Ishikawa (cell line): ENCODE results near the gene NUAK1.
A peak's percentile ranks its signal among the peaks of the same experiment; 100 is the strongest.

Experiments
- CEBPB ChIP-seq: IDR thresholded peaks from 2 replicates; pipeline ENCODE4 v1.6.1; 2012
- CREB1 ChIP-seq: IDR thresholded peaks from 2 replicates; pipeline ENCODE4 v1.6.1; 2012; ENCODE audit warnings: low read depth
- EGR1 ChIP-seq: IDR thresholded peaks from 2 replicates; pipeline ENCODE4 v1.6.1; 2012
- EP300 ChIP-seq: IDR thresholded peaks from 2 replicates; pipeline ENCODE4 v1.6.1; 2012; ENCODE audit warnings: borderline replicate concordance
- FOXM1 ChIP-seq: IDR thresholded peaks from 2 replicates; pipeline ENCODE4 v1.6.1; 2012; ENCODE audit warnings: low read depth, borderline replicate concordance
- NFIC ChIP-seq: IDR thresholded peaks from 2 replicates; pipeline ENCODE4 v1.6.1; 2012
- RAD21 ChIP-seq: IDR thresholded peaks from 2 replicates; pipeline ENCODE4 v1.6.1; 2012; ENCODE audit warnings: low read depth
- TAF1 ChIP-seq: IDR thresholded peaks from 2 replicates; pipeline ENCODE4 v1.6.1; 2012; ENCODE audit warnings: low read depth, mild to moderate bottlenecking
- TCF12 ChIP-seq: IDR thresholded peaks from 2 replicates; pipeline ENCODE4 v1.6.1; 2012; ENCODE audit warnings: low read depth
- TEAD4 ChIP-seq: IDR thresholded peaks from 2 replicates; pipeline ENCODE4 v1.6.1; 2012
- YY1 ChIP-seq: IDR thresholded peaks from 2 replicates; pipeline ENCODE4 v1.6.1; 2012; ENCODE audit warnings: low read depth
- ZBTB7A ChIP-seq: IDR thresholded peaks from 2 replicates; pipeline ENCODE4 v1.6.1; 2012; ENCODE audit warnings: low read depth
- TF ChIP-seq, protein P1 (sequence below): IDR thresholded peaks from 2 replicates; pipeline ENCODE4 v1.6.1; 2012
- TF ChIP-seq, protein P2 (sequence below): IDR thresholded peaks from 2 replicates; pipeline ENCODE4 v1.6.1; 2012; ENCODE audit warnings: low read depth, mild to moderate bottlenecking
- TF ChIP-seq, protein P3 (sequence below): IDR thresholded peaks from 2 replicates; pipeline ENCODE4 v1.6.1; 2012

The NUAK1 gene

DNA sequence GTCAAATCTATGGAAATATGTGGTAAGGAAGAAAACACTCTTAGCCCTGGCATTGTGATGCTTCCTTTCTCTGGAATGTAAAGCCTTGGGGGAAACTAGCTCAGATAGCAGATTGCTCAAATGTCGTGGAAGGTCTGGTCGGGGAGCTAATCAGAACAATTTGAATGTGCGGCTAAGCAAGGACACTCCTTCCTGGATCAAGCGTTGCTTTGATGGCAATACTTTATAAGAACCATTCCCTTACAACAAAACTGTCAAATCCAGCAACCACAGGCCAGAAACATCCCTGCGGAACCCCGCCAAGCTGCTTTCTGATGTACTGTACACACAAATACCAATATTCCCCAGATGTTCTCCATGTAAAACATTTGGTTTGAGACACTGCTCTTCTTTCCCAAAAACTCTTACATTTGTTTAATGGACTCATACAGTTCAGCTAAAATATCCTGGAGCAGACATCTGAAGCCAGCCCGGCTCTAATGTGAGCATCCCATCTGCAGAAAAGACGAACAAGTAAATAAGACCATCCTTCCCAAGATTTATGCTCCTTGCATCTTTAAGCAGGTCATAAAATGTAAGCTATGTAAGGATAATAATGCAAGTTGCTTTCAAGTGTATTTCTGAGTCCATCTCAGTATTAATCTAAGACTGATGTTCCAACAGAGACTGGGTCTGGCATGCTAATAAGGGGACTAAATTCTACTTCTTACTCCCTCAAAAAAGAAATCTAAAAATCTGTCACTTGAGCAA, 20.2 kb downstream of the NUAK1 start:
- TF ChIP-seq TCF12 (no peak), EP300 (no peak), ZBTB7A (no peak), TEAD4 (no peak), TAF1 (no peak), YY1 (no peak), CEBPB (no peak), RAD21 (no peak), EGR1 (no peak), NFIC (no peak), FOXM1 (no peak)
- TF ChIP-seq, protein P1, sequence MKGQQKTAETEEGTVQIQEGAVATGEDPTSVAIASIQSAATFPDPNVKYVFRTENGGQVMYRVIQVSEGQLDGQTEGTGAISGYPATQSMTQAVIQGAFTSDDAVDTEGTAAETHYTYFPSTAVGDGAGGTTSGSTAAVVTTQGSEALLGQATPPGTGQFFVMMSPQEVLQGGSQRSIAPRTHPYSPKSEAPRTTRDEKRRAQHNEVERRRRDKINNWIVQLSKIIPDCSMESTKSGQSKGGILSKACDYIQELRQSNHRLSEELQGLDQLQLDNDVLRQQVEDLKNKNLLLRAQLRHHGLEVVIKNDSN: no peak
- TF ChIP-seq, protein P2, sequence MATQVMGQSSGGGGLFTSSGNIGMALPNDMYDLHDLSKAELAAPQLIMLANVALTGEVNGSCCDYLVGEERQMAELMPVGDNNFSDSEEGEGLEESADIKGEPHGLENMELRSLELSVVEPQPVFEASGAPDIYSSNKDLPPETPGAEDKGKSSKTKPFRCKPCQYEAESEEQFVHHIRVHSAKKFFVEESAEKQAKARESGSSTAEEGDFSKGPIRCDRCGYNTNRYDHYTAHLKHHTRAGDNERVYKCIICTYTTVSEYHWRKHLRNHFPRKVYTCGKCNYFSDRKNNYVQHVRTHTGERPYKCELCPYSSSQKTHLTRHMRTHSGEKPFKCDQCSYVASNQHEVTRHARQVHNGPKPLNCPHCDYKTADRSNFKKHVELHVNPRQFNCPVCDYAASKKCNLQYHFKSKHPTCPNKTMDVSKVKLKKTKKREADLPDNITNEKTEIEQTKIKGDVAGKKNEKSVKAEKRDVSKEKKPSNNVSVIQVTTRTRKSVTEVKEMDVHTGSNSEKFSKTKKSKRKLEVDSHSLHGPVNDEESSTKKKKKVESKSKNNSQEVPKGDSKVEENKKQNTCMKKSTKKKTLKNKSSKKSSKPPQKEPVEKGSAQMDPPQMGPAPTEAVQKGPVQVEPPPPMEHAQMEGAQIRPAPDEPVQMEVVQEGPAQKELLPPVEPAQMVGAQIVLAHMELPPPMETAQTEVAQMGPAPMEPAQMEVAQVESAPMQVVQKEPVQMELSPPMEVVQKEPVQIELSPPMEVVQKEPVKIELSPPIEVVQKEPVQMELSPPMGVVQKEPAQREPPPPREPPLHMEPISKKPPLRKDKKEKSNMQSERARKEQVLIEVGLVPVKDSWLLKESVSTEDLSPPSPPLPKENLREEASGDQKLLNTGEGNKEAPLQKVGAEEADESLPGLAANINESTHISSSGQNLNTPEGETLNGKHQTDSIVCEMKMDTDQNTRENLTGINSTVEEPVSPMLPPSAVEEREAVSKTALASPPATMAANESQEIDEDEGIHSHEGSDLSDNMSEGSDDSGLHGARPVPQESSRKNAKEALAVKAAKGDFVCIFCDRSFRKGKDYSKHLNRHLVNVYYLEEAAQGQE: no peak

DNA sequence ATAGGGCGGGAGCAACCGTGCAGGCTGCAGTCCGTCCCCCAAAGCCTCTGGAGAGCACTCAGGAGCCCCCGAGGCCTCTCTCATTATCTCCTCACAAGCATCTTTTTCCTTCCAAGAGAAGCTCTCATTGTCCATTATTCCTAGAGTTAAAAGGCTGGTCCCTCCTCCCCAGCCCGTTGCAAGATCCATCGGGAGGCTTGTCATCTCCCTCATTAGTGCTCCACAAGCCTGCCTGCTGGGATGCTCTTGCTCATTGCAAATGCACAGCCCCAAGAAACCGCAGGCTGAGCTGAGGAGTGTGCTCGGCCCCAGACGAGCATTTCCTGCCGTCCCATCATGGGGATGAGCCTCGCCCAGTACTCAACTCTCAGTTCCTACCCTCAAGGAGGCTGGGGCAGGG, 23.3 kb downstream of the NUAK1 start:
- TF ChIP-seq, protein P3, sequence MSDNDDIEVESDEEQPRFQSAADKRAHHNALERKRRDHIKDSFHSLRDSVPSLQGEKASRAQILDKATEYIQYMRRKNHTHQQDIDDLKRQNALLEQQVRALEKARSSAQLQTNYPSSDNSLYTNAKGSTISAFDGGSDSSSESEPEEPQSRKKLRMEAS: no peak
- TF ChIP-seq TAF1 (no peak), EP300 (no peak), CREB1 (no peak), TEAD4 (no peak), RAD21 (no peak), CEBPB (no peak), TCF12 (no peak), FOXM1 (no peak), YY1 (no peak), EGR1 (no peak), NFIC (no peak), ZBTB7A (no peak)
- TF ChIP-seq, protein P1: no peak
- TF ChIP-seq, protein P2: no peak

DNA sequence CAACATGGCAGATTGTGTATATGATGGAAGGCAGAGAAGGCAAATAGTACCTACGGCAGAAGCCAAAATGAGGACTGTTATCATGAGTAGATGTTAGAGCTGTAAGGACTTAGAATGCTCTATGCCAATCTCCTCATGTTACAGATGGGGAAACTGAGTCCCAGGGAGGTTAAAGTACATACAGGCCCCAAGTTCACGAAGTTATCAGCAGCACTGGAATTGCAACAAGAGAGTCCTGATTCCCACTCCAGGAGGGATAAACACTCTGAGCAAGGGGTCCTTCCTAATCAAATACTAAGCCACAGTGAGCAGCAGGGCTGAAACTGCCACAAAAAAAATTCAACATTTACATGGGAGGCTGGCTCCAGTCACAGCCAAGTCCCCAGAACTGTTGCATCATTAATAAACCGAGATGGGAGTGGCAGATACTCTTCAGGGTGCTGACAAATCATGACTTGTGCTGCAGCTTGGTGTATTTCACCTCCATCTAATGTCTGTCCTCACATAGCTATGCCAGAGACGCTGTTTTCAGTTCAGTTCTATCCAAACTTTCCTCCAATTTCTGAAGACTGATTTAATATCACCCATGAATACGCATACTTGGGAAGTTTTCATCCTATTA, 24.2 kb downstream of the NUAK1 start:
- TF ChIP-seq TAF1 (no peak), CEBPB (0 out of 2 replicates have a peak, but pooled peaks have one; percentile 29)

DNA sequence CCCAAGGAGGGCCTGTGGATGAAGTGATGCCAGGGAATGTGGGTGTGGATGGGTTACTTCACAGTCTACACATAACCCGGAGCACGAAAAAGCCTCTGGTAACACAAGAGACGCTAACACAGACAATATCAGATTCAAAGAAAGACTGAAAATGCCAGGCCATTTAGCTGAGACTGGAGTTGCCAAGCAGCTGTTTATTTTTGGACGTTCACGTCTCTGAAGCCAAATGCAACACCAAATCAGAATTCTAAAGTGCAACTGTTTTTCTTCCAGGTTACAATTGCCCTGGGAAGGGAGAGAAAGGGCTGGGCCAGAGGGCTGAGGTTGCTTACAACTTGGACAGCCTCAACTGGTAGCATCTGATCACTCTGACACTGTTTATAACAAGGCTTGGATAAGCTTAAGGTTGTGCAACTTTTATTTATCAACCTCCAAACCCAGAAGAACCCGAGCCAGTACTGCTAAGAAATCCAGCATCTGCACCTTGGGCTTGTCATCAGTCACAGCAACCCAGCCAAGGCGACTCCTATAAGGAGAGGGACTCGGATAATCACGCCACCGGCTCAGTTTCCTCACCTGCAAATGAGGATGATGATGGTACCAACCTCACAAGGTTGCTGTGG, 24.8 kb downstream of the NUAK1 start:
- TF ChIP-seq, protein P1: no peak
- no peak for TF ChIP-seq YY1
- TF ChIP-seq RAD21: no peak
- TF ChIP-seq CEBPB: no peak
- no peak for TF ChIP-seq TEAD4
- no peak for TF ChIP-seq CREB1
- TF ChIP-seq ZBTB7A: no peak
- no peak for TF ChIP-seq NFIC
- TF ChIP-seq, protein P2: no peak
